K562 (cell line): Measurements from ENCODE around the gene EDN2. TPM values are rescaled to one million over a fixed set of nuclear protein-coding genes. Genes with fewer than 3 reads are reported as not detected.
A peak's percentile ranks its signal among the peaks of the same experiment; 100 is the strongest.

Source experiments
- ATAC-seq: fragments of 200-7000 bp; cut with Tn5 transposase; 3 replicates; pipeline ENCODE4 v1.9.1; 2020; ENCODE audit warnings: moderate library complexity
- BruUV-seq: library from RNA; stranded (reverse); fragments of 400-500 nt; replicated peaks from 2 replicates; lab custom pipeline; 2021; lab: Mats Ljungman, UMichigan
- CTCF ChIA-PET: fragments of 300-600 bp; formaldehyde crosslinking; extraction: SDS; loops from one replicate; lab custom pipeline; 2021; ENCODE audit warnings: low intra/inter-chr PET ratio; lab: Yijun Ruan, JAX
- POLR2A ChIA-PET: fragments of 300-600, 350-650 bp; sonication (Branson Sonifier 250); formaldehyde crosslinking; extraction: SDS; loops from one replicate; lab custom pipeline; 2021; ENCODE audit warnings: antibody characterized with exemption, inconsistent platforms; lab: Yijun Ruan, JAX
- DNase-seq, 4 experiments: peaks; one replicate each; pipeline versions ENCODE4 v3.0.0 to v3.0.0-alpha.2; 2011 to 2018; ENCODE audit warnings: low spot score in 3 of 4, mixed read lengths in 3 of 4; ENCODE audit errors: extremely low read depth in 1 of 4
- FAIRE-seq: peaks from 2 replicates; lab custom pipeline; 2011; peaks lifted over from hg19 to GRCh38; lab: Jason Lieb, UNC
- H2AFZ ChIP-seq: 2 replicates; pipeline ENCODE4 v1.6.0; 2011; ENCODE audit warnings: low read depth, low read length, control low read depth, inconsistent platforms
- H3K27ac ChIP-seq: fragments of 200-600 bp; 3 replicates; pipeline ENCODE4 v1.8.0; 2011; ENCODE audit warnings: low read depth, mild to moderate bottlenecking, control low read depth, inconsistent platforms, low read length, moderate library complexity, mixed read lengths; ENCODE audit errors: extremely low read depth
- H3K27me3 ChIP-seq, 2 experiments: fragments of 300-600 bp in 1 of 2; 2 replicates in 1 of 2; 3 replicates in 1 of 2; pipeline versions ENCODE4 v1.6.0 to v1.8.0; 2011; ENCODE audit warnings: inconsistent platforms in 2 of 2, low read length in 2 of 2, mild to moderate bottlenecking in 1 of 2, mixed read lengths in 1 of 2, moderate library complexity in 1 of 2; ENCODE audit not compliant: control insufficient read depth in 2 of 2, insufficient read depth in 2 of 2
- H3K36me3 ChIP-seq: fragments of 300-600 bp; 3 replicates; pipeline ENCODE4 v1.8.0; 2011; ENCODE audit warnings: mild to moderate bottlenecking, low read length, inconsistent platforms; ENCODE audit not compliant: control insufficient read depth, insufficient read depth
- H3K4me1 ChIP-seq, 2 experiments: fragments of 200-600 bp in 1 of 2; replicated peaks in 1 of 2; 2 replicates in 1 of 2; 3 replicates in 1 of 2; pipeline versions ENCODE4 v1.5.1 to v1.8.0; 2011; ENCODE audit warnings: inconsistent platforms in 2 of 2, low read length in 2 of 2, mild to moderate bottlenecking in 1 of 2, mixed read lengths in 1 of 2, moderate library complexity in 1 of 2; ENCODE audit not compliant: control insufficient read depth in 2 of 2, insufficient read depth in 2 of 2
- H3K4me2 ChIP-seq: 2 replicates; pipeline ENCODE4 v1.6.1; 2011; ENCODE audit warnings: low read length, control low read depth, inconsistent platforms, mixed read lengths; ENCODE audit not compliant: insufficient read depth
- H3K4me3 ChIP-seq: fragments of 200-600 bp; sonication (generic), shearing (Covaris generic); 2 replicates; pipeline ENCODE4 v1.5.1; 2016; ENCODE audit warnings: control low read depth, inconsistent platforms
- H3K79me2 ChIP-seq: fragments of 200-600 bp; 3 replicates; pipeline ENCODE4 v1.8.0; 2011; ENCODE audit warnings: low read length, inconsistent platforms; ENCODE audit not compliant: control insufficient read depth, insufficient read depth
- H3K9ac ChIP-seq, 2 experiments: 2 replicates each; pipeline versions ENCODE4 v1.6.0 to v1.6.1; 2011; ENCODE audit warnings: low read depth in 2 of 2, low read length in 2 of 2, control low read depth in 1 of 2, inconsistent platforms in 1 of 2, mild to moderate bottlenecking in 1 of 2, mixed read lengths in 1 of 2; ENCODE audit not compliant: insufficient read depth in 1 of 2
- H3K9me1 ChIP-seq: one replicate; pipeline ENCODE4 v1.6.0; 2011; ENCODE audit warnings: inconsistent platforms, mild to moderate bottlenecking, low read length, moderate library complexity; ENCODE audit not compliant: control insufficient read depth, insufficient read depth
- H3K9me3 ChIP-seq: replicated peaks from 2 replicates; pipeline ENCODE4 v1.5.1; 2011; ENCODE audit warnings: low read depth, low read length, inconsistent platforms; ENCODE audit not compliant: control insufficient read depth, insufficient read depth
- H4K20me1 ChIP-seq: replicated peaks from 2 replicates; pipeline ENCODE4 v1.6.1; 2011; ENCODE audit warnings: low read length, inconsistent platforms, mixed read lengths; ENCODE audit not compliant: control insufficient read depth, insufficient read depth
- WGBS: fragments of 100-300 bp; shearing (Covaris generic); methylation state at CpG from one replicate; pipeline ENCODE4 v1.1.6; 2016; ENCODE audit warnings: low coverage, mixed read lengths; ENCODE audit not compliant: insufficient coverage; ENCODE audit errors: missing lambda C conversion rate; 5-methylcytosine and 5-hydroxymethylcytosine counted together
- in situ Hi-C: fragments of 300-500 bp; cut with MboI; formaldehyde crosslinking; loops from 4 replicates; pipeline ENCODE4 v1.15.0; 2018; ENCODE audit warnings: inconsistent platforms, mixed read lengths
- intact Hi-C: fragments of 100-400 bp; cut with micrococcal nuclease; formaldehyde crosslinking; loops from 2 replicates; pipeline ENCODE4 v1.14.2; 2022
- polyA plus RNA-seq, 8 experiments: library from polyadenylated mRNA; depleted of rRNA in 4 of 8; stranded (reverse) in 5 of 8; unstranded in 3 of 8; fragments of >200 nt; fragmentation: Nextera tagmentation in 2 of 8; fragmentation: Illumina TruSeq in 1 of 8; extraction: Ambion mirVana in 2 of 8; extraction: Trizol in 1 of 8; gene quantifications; 2 replicates each; pipeline versions ENCODE4 v1.2.1 to v1.2.3, GENCODE V29; 2011 to 2014; ENCODE audit warnings: inconsistent platforms in 1 of 8, missing spikeins in 1 of 8
- total RNA-seq, 7 experiments: library from RNA; depleted of rRNA in 6 of 7; stranded (reverse); fragments of >200 nt in 6 of 7; fragmentation: Illumina TruSeq in 2 of 7; extraction: Trizol in 2 of 7; gene quantifications; 2 replicates each; pipeline versions ENCODE4 v1.2.1 to v1.2.3, GENCODE V29; 2011 to 2021; ENCODE audit warnings: low replicate concordance in 1 of 7
- TF ChIP-seq, protein P1 (sequence below): sonication (generic); formaldehyde crosslinking; IDR thresholded peaks from 2 replicates; pipeline ENCODE4 v1.8.0; 2022; ENCODE audit warnings: missing genetic modification reagents, mild to moderate bottlenecking, borderline replicate concordance
- TF ChIP-seq, protein P2 (sequence below): fragments of 450-650 bp; IDR thresholded peaks from 2 replicates; pipeline ENCODE4 v1.6.1; 2018; ENCODE audit not compliant: partially characterized antibody

The EDN2 gene
- total and polyA plus RNA-seq, 9 of the 15 experiments (the other 6 are each of a cell fraction or from before 2014, with no cell fraction given): not detected

DNA sequence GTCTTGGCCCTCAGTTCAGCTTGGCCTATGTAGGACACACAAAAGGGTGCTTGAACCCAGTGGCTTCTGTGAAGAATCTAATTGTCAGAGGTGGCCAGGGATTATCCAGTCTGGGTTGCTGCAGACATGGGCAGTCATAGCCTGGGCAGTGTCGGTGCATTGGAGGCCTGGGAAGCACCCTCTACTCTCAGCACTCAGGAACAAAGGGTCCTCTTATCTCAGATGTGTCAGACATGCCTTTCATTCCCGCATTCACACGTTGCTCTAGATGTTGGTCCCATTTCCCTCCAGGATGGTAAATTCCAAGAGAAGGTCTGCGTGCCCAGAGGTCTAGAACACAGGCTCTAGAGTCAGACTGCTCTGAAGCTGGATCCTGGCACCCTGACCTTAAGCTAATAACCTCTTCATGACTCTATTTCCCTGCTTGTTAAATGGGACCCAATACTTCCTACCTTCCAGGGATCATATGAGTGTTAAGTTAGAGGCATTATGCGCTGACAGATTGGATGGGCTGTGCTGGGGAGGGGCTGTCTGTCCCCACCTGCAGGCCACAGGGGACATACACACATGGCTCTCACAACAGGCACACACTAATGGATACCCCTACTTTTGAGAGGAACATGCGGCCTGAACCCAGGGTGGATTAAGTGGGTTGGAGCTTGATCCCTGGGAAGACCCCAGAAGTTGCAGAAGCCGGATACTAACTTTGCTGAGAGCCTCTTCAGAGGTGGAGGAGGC lies 16.5 kb upstream of the EDN2 start:
- Histone ChIP-seq H3K4me1 (peaks cover 11 to 23% of the 10 kb centered on the region in 2 experiments; a peak in 4 of 5 replicates), H3K9ac (no peak overlapping the region), H3K27ac (no peak overlapping the region), H2AFZ (no peak overlapping the region), H3K9me1 (no peaks in the 10 kb centered on the region), H3K9me3 (no peaks in the 10 kb centered on the region), H4K20me1 (no peaks in the 10 kb centered on the region; the same call in 1 of the 2 replicates), H3K36me3 (no peaks in the 10 kb centered on the region), H3K4me2 (no peak overlapping the region), H3K4me3 (no peak overlapping the region), H3K27me3 (peaks cover 10 to 36% of the 10 kb centered on the region in 2 experiments; a peak in 4 of 5 replicates)
- ChIA-PET CTCF (no interaction called here), POLR2A (interaction anchor here (0.7 to 0.8 kb wide), 2 partner anchors 12 to 1031 kb away, joined by 3 read pairs; no protein-coding TSS in a partner anchor)
- intact Hi-C loops: no loop called here
- in situ Hi-C loops: no loop called here
- FAIRE-seq (peak; percentile 70), ATAC-seq (no peak), DNase-seq (no peak)
- no TSS peak for BruUV-seq
- WGBS: 29% methylated on average over 7 of the region's 7 CpGs
- TF ChIP-seq, protein P1, sequence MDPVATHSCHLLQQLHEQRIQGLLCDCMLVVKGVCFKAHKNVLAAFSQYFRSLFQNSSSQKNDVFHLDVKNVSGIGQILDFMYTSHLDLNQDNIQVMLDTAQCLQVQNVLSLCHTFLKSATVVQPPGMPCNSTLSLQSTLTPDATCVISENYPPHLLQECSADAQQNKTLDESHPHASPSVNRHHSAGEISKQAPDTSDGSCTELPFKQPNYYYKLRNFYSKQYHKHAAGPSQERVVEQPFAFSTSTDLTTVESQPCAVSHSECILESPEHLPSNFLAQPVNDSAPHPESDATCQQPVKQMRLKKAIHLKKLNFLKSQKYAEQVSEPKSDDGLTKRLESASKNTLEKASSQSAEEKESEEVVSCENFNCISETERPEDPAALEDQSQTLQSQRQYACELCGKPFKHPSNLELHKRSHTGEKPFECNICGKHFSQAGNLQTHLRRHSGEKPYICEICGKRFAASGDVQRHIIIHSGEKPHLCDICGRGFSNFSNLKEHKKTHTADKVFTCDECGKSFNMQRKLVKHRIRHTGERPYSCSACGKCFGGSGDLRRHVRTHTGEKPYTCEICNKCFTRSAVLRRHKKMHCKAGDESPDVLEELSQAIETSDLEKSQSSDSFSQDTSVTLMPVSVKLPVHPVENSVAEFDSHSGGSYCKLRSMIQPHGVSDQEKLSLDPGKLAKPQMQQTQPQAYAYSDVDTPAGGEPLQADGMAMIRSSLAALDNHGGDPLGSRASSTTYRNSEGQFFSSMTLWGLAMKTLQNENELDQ (CRISPR knock-in tag): no peak
- TF ChIP-seq, protein P2, sequence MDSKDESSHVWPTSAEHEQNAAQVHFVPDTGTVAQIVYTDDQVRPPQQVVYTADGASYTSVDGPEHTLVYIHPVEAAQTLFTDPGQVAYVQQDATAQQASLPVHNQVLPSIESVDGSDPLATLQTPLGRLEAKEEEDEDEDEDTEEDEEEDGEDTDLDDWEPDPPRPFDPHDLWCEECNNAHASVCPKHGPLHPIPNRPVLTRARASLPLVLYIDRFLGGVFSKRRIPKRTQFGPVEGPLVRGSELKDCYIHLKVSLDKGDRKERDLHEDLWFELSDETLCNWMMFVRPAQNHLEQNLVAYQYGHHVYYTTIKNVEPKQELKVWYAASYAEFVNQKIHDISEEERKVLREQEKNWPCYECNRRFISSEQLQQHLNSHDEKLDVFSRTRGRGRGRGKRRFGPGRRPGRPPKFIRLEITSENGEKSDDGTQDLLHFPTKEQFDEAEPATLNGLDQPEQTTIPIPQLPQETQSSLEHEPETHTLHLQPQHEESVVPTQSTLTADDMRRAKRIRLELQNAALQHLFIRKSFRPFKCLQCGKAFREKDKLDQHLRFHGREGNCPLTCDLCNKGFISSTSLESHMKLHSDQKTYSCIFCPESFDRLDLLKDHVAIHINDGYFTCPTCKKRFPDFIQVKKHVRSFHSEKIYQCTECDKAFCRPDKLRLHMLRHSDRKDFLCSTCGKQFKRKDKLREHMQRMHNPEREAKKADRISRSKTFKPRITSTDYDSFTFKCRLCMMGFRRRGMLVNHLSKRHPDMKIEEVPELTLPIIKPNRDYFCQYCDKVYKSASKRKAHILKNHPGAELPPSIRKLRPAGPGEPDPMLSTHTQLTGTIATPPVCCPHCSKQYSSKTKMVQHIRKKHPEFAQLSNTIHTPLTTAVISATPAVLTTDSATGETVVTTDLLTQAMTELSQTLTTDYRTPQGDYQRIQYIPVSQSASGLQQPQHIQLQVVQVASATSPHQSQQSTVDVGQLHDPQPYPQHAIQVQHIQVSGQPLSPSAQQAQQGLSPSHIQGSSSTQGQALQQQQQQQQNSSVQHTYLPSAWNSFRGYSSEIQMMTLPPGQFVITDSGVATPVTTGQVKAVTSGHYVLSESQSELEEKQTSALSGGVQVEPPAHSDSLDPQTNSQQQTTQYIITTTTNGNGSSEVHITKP: peak; percentile 68
- TF ChIP-seq, all 486 proteins: peak for 1
- no peaks in the 10 kb centered on the region for H3K79me2 ChIP-seq
